ENCODE data around the gene SDC3.

Gene SDC3

GRCh38 chr1:30920827-30921226 lies 12.3 kb upstream of the SDC3 start:
- Histone ChIP-seq H3K4me2 (ENCODE audit: low read length) (no peak overlapping the region), H3K4me3 (ENCODE audit: low read depth, low read length) (no peak overlapping the region), H3K4me1 (no peaks in the 10 kb centered on the region), H3K79me2 (no peaks in the 10 kb centered on the region), H3K36me3 (ENCODE audit: control insufficient read depth, insufficient read depth, low read length) (no peaks in the 10 kb centered on the region), H2AFZ (no peak overlapping the region), H3K9ac (no peak overlapping the region), H3K9me3 (ENCODE audit: control insufficient read depth, low read length) (no peaks in the 10 kb centered on the region), H3K27ac (no peak overlapping the region), H3K27me3 (ENCODE audit: control insufficient read depth, insufficient read depth, low read length) (no peaks in the 10 kb centered on the region)
- TF ChIP-seq CTCF (IDR thresholded peaks at IDR 0.05) = no peak

GRCh38 chr1:30919025-30919881 lies 10.7 kb upstream of the SDC3 start:
- Histone ChIP-seq H3K79me2 (no peaks in the 10 kb centered on the region), H3K4me2 (ENCODE audit: low read length) (peak overlapping the region; percentile 12), H3K36me3 (ENCODE audit: control insufficient read depth, insufficient read depth, low read length) (no peaks in the 10 kb centered on the region), H3K27me3 (ENCODE audit: control insufficient read depth, insufficient read depth, low read length) (no peaks in the 10 kb centered on the region), H2AFZ (no peak overlapping the region), H3K27ac (no peak overlapping the region), H3K9me3 (ENCODE audit: control insufficient read depth, low read length) (no peaks in the 10 kb centered on the region), H3K4me3 (ENCODE audit: low read depth, low read length) (no peak overlapping the region), H3K4me1 (no peaks in the 10 kb centered on the region), H3K9ac (no peak overlapping the region)
- no peak for TF ChIP-seq CTCF (IDR thresholded peaks at IDR 0.05)

GRCh38 chr1:30916296-30916695 lies 7.7 kb upstream of the SDC3 start:
- no peak overlapping the region for H3K4me2 ChIP-seq (ENCODE audit: low read length)
- TF ChIP-seq CTCF (IDR thresholded peaks at IDR 0.05) = no peak
- H3K4me3 ChIP-seq (ENCODE audit: low read depth, low read length) = no peak overlapping the region
- H2AFZ ChIP-seq = no peak overlapping the region
- H3K27me3 ChIP-seq (ENCODE audit: control insufficient read depth, insufficient read depth, low read length) = no peaks in the 10 kb centered on the region
- H3K9ac ChIP-seq = no peak overlapping the region
- no peaks in the 10 kb centered on the region for H3K36me3 ChIP-seq (ENCODE audit: control insufficient read depth, insufficient read depth, low read length)
- H3K27ac ChIP-seq = no peak overlapping the region
- no peaks in the 10 kb centered on the region for H3K9me3 ChIP-seq (ENCODE audit: control insufficient read depth, low read length)
- no peaks in the 10 kb centered on the region for H3K4me1 ChIP-seq
- H3K79me2 ChIP-seq = no peaks in the 10 kb centered on the region

DNA sequence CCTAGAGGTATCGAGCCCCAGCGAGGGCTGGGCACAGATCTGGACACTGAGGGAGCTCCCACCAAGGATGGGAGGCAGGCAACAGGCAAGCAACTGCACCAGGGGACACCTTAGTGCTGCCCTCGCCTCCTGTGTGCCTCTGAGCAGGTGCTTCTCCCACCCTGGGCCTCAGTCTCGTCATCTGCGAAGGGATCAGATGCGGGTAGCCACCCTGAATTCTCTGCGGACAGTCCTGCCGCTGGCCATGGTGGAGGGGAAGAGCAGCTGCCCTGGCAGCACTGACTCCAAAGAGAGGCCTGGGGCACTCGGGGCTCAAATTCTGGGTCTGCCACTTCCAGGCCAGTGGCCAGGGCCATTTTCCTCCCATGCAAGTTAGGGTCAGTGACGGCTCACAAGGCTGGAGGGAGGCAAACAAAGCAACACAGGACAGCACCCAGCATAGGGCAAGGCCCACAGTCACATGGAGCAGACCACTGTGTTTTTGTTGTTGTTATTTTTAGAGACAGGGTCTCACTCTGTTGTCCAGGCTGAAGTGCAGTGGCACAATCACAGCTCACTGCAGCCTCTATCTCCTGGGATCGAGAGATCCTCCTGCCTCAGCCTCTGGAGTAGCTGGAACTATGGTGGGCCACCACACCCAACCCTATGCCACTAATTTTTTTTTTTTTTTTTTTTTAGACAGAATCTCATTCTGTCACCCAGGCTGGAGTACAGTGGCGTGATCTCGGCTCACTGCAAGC lies 7.1 kb upstream of the SDC3 start:
- H3K4me3 ChIP-seq (ENCODE audit: low read depth, low read length) = no peak overlapping the region
- no peaks in the 10 kb centered on the region for H3K4me1 ChIP-seq
- no peak overlapping the region for H3K27ac ChIP-seq
- no peak overlapping the region for H2AFZ ChIP-seq
- no peaks in the 10 kb centered on the region for H3K36me3 ChIP-seq (ENCODE audit: control insufficient read depth, insufficient read depth, low read length)
- TF ChIP-seq CTCF (IDR thresholded peaks at IDR 0.05) = no peak
- H3K4me2 ChIP-seq (ENCODE audit: low read length) = no peak overlapping the region
- H3K79me2 ChIP-seq = no peaks in the 10 kb centered on the region
- no peaks in the 10 kb centered on the region for H3K9me3 ChIP-seq (ENCODE audit: control insufficient read depth, low read length)
- H3K9ac ChIP-seq = no peak overlapping the region
- H3K27me3 ChIP-seq (ENCODE audit: control insufficient read depth, insufficient read depth, low read length) = no peaks in the 10 kb centered on the region

All from parathyroid adenoma (tissue), 2 donors.